HG03045 (cell line): ENCODE data around the gene PACRG.
"Not testable (repeated sequence)": the region's sequence is repeated elsewhere in the genome, so short reads cannot be mapped to it uniquely, and the experiment has no call there.

Experiments used
- ATAC-seq: cut with Tn5 transposase; IDR thresholded peaks from one replicate; pipeline ENCODE4 v1.9.1; 2021; ENCODE audit warnings: mild to moderate bottlenecking, moderate library complexity; ENCODE audit not compliant: unreplicated experiment

The PACRG gene

GRCh38 chr6:162983234-162983633 lies 255.5 kb downstream of the PACRG start:
- not testable (repeated sequence) for ATAC-seq

- no peak for ATAC-seq
Measured at GRCh38 chr6:162998777-162999176, 271.0 kb downstream of the PACRG start.

- ATAC-seq = no peak
Measured at GRCh38 chr6:162999575-163000285, 272.0 kb downstream of the PACRG start.

GRCh38 chr6:163001330-163001729 lies 273.6 kb downstream of the PACRG start:
- ATAC-seq = peak; percentile 94

- no peak for ATAC-seq
Measured at GRCh38 chr6:163008186-163008585, 280.4 kb downstream of the PACRG start.

GRCh38 chr6:163008626-163009025 lies 280.9 kb downstream of the PACRG start:
- ATAC-seq = no peak

GRCh38 chr6:163010145-163010544 lies 282.4 kb downstream of the PACRG start:
- ATAC-seq = no peak

GRCh38 chr6:163014736-163015135 lies 287.0 kb downstream of the PACRG start:
- ATAC-seq = no peak

GRCh38 chr6:163017801-163018200 lies 290.0 kb downstream of the PACRG start:
- no peak for ATAC-seq

GRCh38 chr6:163019926-163020325 lies 292.2 kb downstream of the PACRG start:
- no peak for ATAC-seq

- ATAC-seq = no peak
Measured at GRCh38 chr6:163021054-163021453, 293.3 kb downstream of the PACRG start.

- ATAC-seq = no peak
Measured at GRCh38 chr6:163023700-163024099, 295.9 kb downstream of the PACRG start.

- ATAC-seq = no peak
Measured at GRCh38 chr6:163026893-163027292, 299.1 kb downstream of the PACRG start.

GRCh38 chr6:163030980-163031379 lies 303.2 kb downstream of the PACRG start:
- no peak for ATAC-seq

GRCh38 chr6:163031931-163032330 lies 304.2 kb downstream of the PACRG start:
- no peak for ATAC-seq

- ATAC-seq = no peak
Measured at GRCh38 chr6:163036160-163036645, 308.4 kb downstream of the PACRG start.

- ATAC-seq = no peak
Measured at GRCh38 chr6:163038317-163038716, 310.5 kb downstream of the PACRG start.

GRCh38 chr6:163048345-163048744 lies 320.6 kb downstream of the PACRG start:
- ATAC-seq = no peak

GRCh38 chr6:163053667-163054344 lies 326.0 kb downstream of the PACRG start:
- ATAC-seq = no peak

GRCh38 chr6:163054641-163055040 lies 326.9 kb downstream of the PACRG start:
- ATAC-seq = no peak

- no peak for ATAC-seq
Measured at GRCh38 chr6:163057260-163057659, 329.5 kb downstream of the PACRG start.

GRCh38 chr6:163062790-163063189 lies 335.0 kb downstream of the PACRG start:
- no peak for ATAC-seq
